Ovary (tissue), 3 donors: ENCODE measurements around the gene CIAO1.

Experiments
- CTCF ChIP-seq, 3 donors: fragments of 450-650 bp in 2 of 3; fragments of 200-600 bp in 1 of 3; IDR thresholded peaks; one replicate each; pipeline versions ENCODE4 v1.5.1 to v1.8.0; 2016 to 2022; ENCODE audit warnings: antibody characterized with exemption in 3 of 3, mild to moderate bottlenecking in 1 of 3
- EP300 ChIP-seq: sonication (generic); formaldehyde crosslinking; IDR thresholded peaks from one replicate; pipeline ENCODE4 v1.6.1; 2017; ENCODE audit warnings: antibody characterized with exemption
- POLR2A ChIP-seq: fragments of 450-650 bp; IDR thresholded peaks from one replicate; pipeline ENCODE4 v1.6.1; 2017; ENCODE audit warnings: antibody characterized with exemption, mild to moderate bottlenecking, moderate library complexity
- donor health status: DM: no; HTN: no; CAD: no.

GRCh38 chr2:96265349-96265839 lies 631 bp upstream of the CIAO1 start:
- TF ChIP-seq CTCF (IDR thresholded peaks at IDR 0.05) (no peak), POLR2A (no peak), EP300 (no peak)
